B cell (primary cell): ENCODE results near the gene TAF11L13. TPM values are rescaled to one million over a fixed set of nuclear protein-coding genes. Genes with fewer than 3 reads are reported as not detected.
"Not testable (repeated sequence)": the region's sequence is repeated elsewhere in the genome, so short reads cannot be mapped to it uniquely, and the experiment has no call there.

Experiments
- ATAC-seq: fragments of 200-7000 bp; cut with Tn5 transposase; one replicate; pipeline ENCODE4 v1.10.0; 2021; ENCODE audit warnings: low read depth, mild to moderate bottlenecking, moderate number of reproducible peaks, moderate library complexity
- CTCF ChIA-PET: fragments of 350-600 bp; sonication (Branson Sonifier 250); formaldehyde crosslinking; loops from one replicate; lab custom pipeline; 2021; ENCODE audit warnings: antibody characterized with exemption, inconsistent platforms; lab: Charles Lee
- POLR2A ChIA-PET: fragments of 350-600 bp; sonication (Branson Sonifier 250); formaldehyde crosslinking; loops from one replicate; lab custom pipeline; 2021; ENCODE audit warnings: antibody characterized with exemption; lab: Charles Lee
- DNase-seq: peaks from one replicate; pipeline ENCODE4 v3.0.0; 2013
- H2AFZ ChIP-seq: 2 replicates; pipeline ENCODE4 v1.6.1; 2012; ENCODE audit warnings: mild to moderate bottlenecking, low read depth, low read length; ENCODE audit not compliant: insufficient read depth, poor library complexity, severe bottlenecking
- H3K27ac ChIP-seq, 2 donors: 1 replicate in 1 of 2; 2 replicates in 1 of 2; pipeline ENCODE4 v1.5.1; 2012 to 2013; ENCODE audit warnings: low read length in 2 of 2, mild to moderate bottlenecking in 2 of 2, moderate library complexity in 1 of 2
- H3K27me3 ChIP-seq, 4 experiments: fragments of 200-600 bp in 1 of 4; sonication (generic) in 1 of 4; replicated peaks in 1 of 4; 1 replicate in 2 of 4; 2 replicates in 2 of 4; pipeline versions ENCODE4 v1.6.1 to v1.7.0; 2013 to 2016; ENCODE audit warnings: low read length in 3 of 4, mild to moderate bottlenecking in 2 of 4, mixed read lengths in 1 of 4, moderate library complexity in 1 of 4; ENCODE audit not compliant: insufficient read depth in 4 of 4, control insufficient read depth in 3 of 4; ENCODE audit errors: control extremely low read depth in 1 of 4
- H3K36me3 ChIP-seq, 2 experiments: replicated peaks in 1 of 2; 1 replicate in 1 of 2; 2 replicates in 1 of 2; pipeline versions ENCODE4 v1.6.1 to v1.7.1; 2013; ENCODE audit warnings: low read length in 1 of 2; ENCODE audit not compliant: insufficient read depth in 2 of 2, control insufficient read depth in 1 of 2; ENCODE audit errors: control extremely low read depth in 1 of 2, extremely low read depth in 1 of 2
- H3K4me1 ChIP-seq, 2 donors: fragments of 200-600 bp in 1 of 2; sonication (generic) in 1 of 2; 1 replicate in 1 of 2; 2 replicates in 1 of 2; pipeline versions ENCODE4 v1.5.1 to v1.6.1; 2013 to 2017; ENCODE audit warnings: low read length in 2 of 2; ENCODE audit not compliant: control insufficient read depth in 2 of 2, insufficient read depth in 2 of 2
- H3K4me2 ChIP-seq: replicated peaks from 2 replicates; pipeline ENCODE3; 2012; ENCODE audit warnings: mild to moderate bottlenecking, low read depth, low read length; ENCODE audit not compliant: poor library complexity, severe bottlenecking
- H3K4me3 ChIP-seq, 5 experiments: fragments of 200-600 bp in 1 of 5; sonication (generic) in 1 of 5; 1 replicate in 3 of 5; 2 replicates in 2 of 5; pipeline versions ENCODE4 v1.5.1 to v1.7.0; 2011 to 2016; ENCODE audit warnings: low read length in 4 of 5, mild to moderate bottlenecking in 4 of 5, low read depth in 2 of 5, control low read depth in 1 of 5, moderate library complexity in 1 of 5; ENCODE audit not compliant: insufficient read depth in 1 of 5; ENCODE audit errors: control extremely low read depth in 1 of 5, extremely low read depth in 1 of 5
- H3K79me2 ChIP-seq: fragments of 200-600 bp; sonication (generic); one replicate; pipeline ENCODE4 v1.6.0; 2016; ENCODE audit warnings: low read length; ENCODE audit not compliant: control insufficient read depth, insufficient read depth
- H3K9ac ChIP-seq: fragments of 200-600 bp; sonication (generic); 2 replicates; pipeline ENCODE4 v1.6.1; 2017; ENCODE audit warnings: mild to moderate bottlenecking, low read length, moderate library complexity
- H3K9me3 ChIP-seq, 3 donors: one replicate each; pipeline versions ENCODE4 v1.6.1 to v1.7.1; 2013; ENCODE audit warnings: low read length in 2 of 3; ENCODE audit not compliant: control insufficient read depth in 2 of 3, insufficient read depth in 1 of 3; ENCODE audit errors: control extremely low read depth in 1 of 3
- H4K20me1 ChIP-seq: 2 replicates; pipeline ENCODE4 v1.6.0; 2012; ENCODE audit warnings: mild to moderate bottlenecking, low read length; ENCODE audit not compliant: insufficient read depth, control insufficient read depth, poor library complexity, severe bottlenecking
- H3K27ac Mint-ChIP-seq: one replicate; pipeline ENCODE4 v1.8.0; 2021; ENCODE audit warnings: mixed read lengths
- H3K27me3 Mint-ChIP-seq: one replicate; pipeline ENCODE4 v1.8.0; 2021; ENCODE audit warnings: mixed read lengths
- H3K4me1 Mint-ChIP-seq: one replicate; pipeline ENCODE4 v1.8.0; 2021; ENCODE audit warnings: mixed read lengths
- H3K4me3 Mint-ChIP-seq: one replicate; pipeline ENCODE4 v1.8.0; 2021; ENCODE audit warnings: mixed read lengths
- H3K9me3 Mint-ChIP-seq: one replicate; pipeline ENCODE4 v1.8.0; 2022; ENCODE audit warnings: mixed read lengths; ENCODE audit not compliant: insufficient read depth
- CTCF ChIP-seq: fragments of 200-600 bp; IDR thresholded peaks from one replicate; pipeline ENCODE4 v1.8.0; 2022; ENCODE audit warnings: antibody characterized with exemption, mild to moderate bottlenecking
- EZH2 ChIP-seq: IDR thresholded peaks from 2 replicates; pipeline ENCODE4 v1.6.1; 2012; ENCODE audit warnings: borderline replicate concordance, low read depth, mild to moderate bottlenecking, moderate library complexity, low read length; ENCODE audit not compliant: insufficient read depth, poor library complexity, severe bottlenecking
- WGBS: methylation state at CpG from one replicate; pipeline ENCODE4 v1.1.5; 2013; ENCODE audit warnings: missing lambda C conversion rate; ENCODE audit not compliant: insufficient coverage; 5-methylcytosine and 5-hydroxymethylcytosine counted together
- intact Hi-C: fragments of 100-400 bp; cut with micrococcal nuclease; formaldehyde crosslinking; loops from one replicate; pipeline ENCODE4 v1.10.0; 2022
- polyA plus RNA-seq: library from polyadenylated mRNA; depleted of rRNA; stranded (reverse); fragments of >200 nt; gene quantifications from 2 replicates; pipeline ENCODE4 v1.2.3, GENCODE V29; 2012
- total RNA-seq, 2 donors: library from RNA; stranded (reverse); fragments of 120-200 nt in 1 of 2; gene quantifications; 1 replicate in 1 of 2; 2 replicates in 1 of 2; pipeline versions ENCODE4 v1.2.3 to v1.2.4, GENCODE V29; 2013 to 2022

The TAF11L13 gene
- total and polyA plus RNA-seq, 2 donors (not counting 1 experiment from before 2014, with no cell fraction given) = not detected

- TF ChIP-seq CTCF = no peak
- TF ChIP-seq EZH2 = no peak
- no peaks in the 10 kb centered on the region for H3K36me3 ChIP-seq
- no peak for DNase-seq
- no peaks in the 10 kb centered on the region for H3K27me3 ChIP-seq
- no peaks in the 10 kb centered on the region for H3K4me1 Mint-ChIP-seq
- ChIA-PET POLR2A (no interaction called here), CTCF (no interaction called here)
- no peak overlapping the region for H3K27ac Mint-ChIP-seq
- no peak overlapping the region for H3K27ac ChIP-seq
- H3K9me3 Mint-ChIP-seq = peaks cover 2% of the 10 kb centered on the region
- no peak overlapping the region for H2AFZ ChIP-seq
- no peak overlapping the region for H3K4me2 ChIP-seq
- WGBS = 100% methylated on average over 5 of the region's 14 CpGs
- H3K4me1 ChIP-seq = no peaks in the 10 kb centered on the region
- no peaks in the 10 kb centered on the region for H4K20me1 ChIP-seq
- H3K9ac ChIP-seq = no peak overlapping the region
- H3K4me3 Mint-ChIP-seq = no peak overlapping the region
- no peaks in the 10 kb centered on the region for H3K27me3 Mint-ChIP-seq
- ATAC-seq = no peak
- H3K9me3 ChIP-seq = no peaks in the 10 kb centered on the region
- H3K79me2 ChIP-seq = no peaks in the 10 kb centered on the region
- H3K4me3 ChIP-seq = no peak overlapping the region
- intact Hi-C loops = no loop called here
Observed at GRCh38 chr5:17604951-17605350, 26.9 kb upstream of the TAF11L13 start.

DNA sequence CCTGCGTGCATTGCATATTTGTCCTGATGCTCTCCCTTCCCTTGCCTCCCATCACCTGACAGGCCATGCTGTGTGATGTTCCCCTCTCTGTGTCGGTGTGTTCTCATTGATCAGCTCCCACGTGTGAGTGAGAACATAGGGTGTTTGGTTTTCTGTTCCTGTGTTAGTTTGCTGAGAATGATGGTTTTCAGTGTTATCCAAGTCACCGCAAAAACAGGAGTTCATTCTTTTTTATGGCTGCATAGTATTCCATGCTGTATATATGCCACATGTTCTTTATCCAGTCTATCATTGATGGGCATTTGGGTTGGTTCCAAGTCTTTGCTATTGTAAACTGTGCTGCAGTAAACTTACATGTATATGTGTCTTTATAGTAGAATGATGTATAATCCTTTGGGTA is 24.4 kb upstream of the TAF11L13 start:
- H3K27ac Mint-ChIP-seq, H3K4me3 ChIP-seq, H3K4me1 Mint-ChIP-seq, H4K20me1 ChIP-seq, H3K27me3 ChIP-seq, ATAC-seq, H3K4me1 ChIP-seq, POLR2A ChIA-PET, H3K9me3 ChIP-seq, H3K4me3 Mint-ChIP-seq, CTCF ChIA-PET, H3K9ac ChIP-seq, intact Hi-C loops, H3K4me2 ChIP-seq, DNase-seq, H2AFZ ChIP-seq, H3K9me3 Mint-ChIP-seq, H3K79me2 ChIP-seq, H3K36me3 ChIP-seq, H3K27me3 Mint-ChIP-seq, H3K27ac ChIP-seq: not testable (repeated sequence)
- 80% methylated on average over 1 of the region's 4 CpGs for WGBS

GRCh38 chr5:17610092-17610491 is 21.8 kb upstream of the TAF11L13 start, which contains the start of gene TAF11L12:
TSS of gene TAF11L12 (plus strand) at chr5:17610392.
- intact Hi-C loops, H3K4me3 ChIP-seq, POLR2A ChIA-PET, H3K27me3 ChIP-seq, H3K4me3 Mint-ChIP-seq, H3K27me3 Mint-ChIP-seq, H3K9ac ChIP-seq, H3K79me2 ChIP-seq, DNase-seq, H3K27ac ChIP-seq, CTCF ChIA-PET, H3K9me3 ChIP-seq, H3K27ac Mint-ChIP-seq, H3K36me3 ChIP-seq, H3K4me2 ChIP-seq, ATAC-seq, H3K4me1 Mint-ChIP-seq, H4K20me1 ChIP-seq, H3K9me3 Mint-ChIP-seq, H2AFZ ChIP-seq, H3K4me1 ChIP-seq: not testable (repeated sequence)
- WGBS = 83% methylated on average over 2 of the region's 2 CpGs
